Measurements from ENCODE around the gene NELFB. TPM values are rescaled to one million over a fixed set of nuclear protein-coding genes. Genes with fewer than 3 reads are reported as not detected.

The NELFB gene
- total RNA-seq, 1 experiment from 2014 or later = 41.9 TPM

GRCh38 chr9:137319739-137320551, 64.8 kb downstream of the NELFB start:
- H3K27ac ChIP-seq = no peak overlapping the region
- no peaks in the 10 kb centered on the region for H3K9me3 ChIP-seq (replicated peaks)
- no peak overlapping the region for H3K4me3 ChIP-seq
- H3K36me3 ChIP-seq = no peaks in the 10 kb centered on the region
- H3K4me1 ChIP-seq (replicated peaks) = peaks cover 7% of the 10 kb centered on the region
- DNase-seq (ENCODE audit: low read depth in 1 of 2, low spot score in 2 of 2) = no peak
- H3K27me3 ChIP-seq (replicated peaks) = no peaks in the 10 kb centered on the region

DNA sequence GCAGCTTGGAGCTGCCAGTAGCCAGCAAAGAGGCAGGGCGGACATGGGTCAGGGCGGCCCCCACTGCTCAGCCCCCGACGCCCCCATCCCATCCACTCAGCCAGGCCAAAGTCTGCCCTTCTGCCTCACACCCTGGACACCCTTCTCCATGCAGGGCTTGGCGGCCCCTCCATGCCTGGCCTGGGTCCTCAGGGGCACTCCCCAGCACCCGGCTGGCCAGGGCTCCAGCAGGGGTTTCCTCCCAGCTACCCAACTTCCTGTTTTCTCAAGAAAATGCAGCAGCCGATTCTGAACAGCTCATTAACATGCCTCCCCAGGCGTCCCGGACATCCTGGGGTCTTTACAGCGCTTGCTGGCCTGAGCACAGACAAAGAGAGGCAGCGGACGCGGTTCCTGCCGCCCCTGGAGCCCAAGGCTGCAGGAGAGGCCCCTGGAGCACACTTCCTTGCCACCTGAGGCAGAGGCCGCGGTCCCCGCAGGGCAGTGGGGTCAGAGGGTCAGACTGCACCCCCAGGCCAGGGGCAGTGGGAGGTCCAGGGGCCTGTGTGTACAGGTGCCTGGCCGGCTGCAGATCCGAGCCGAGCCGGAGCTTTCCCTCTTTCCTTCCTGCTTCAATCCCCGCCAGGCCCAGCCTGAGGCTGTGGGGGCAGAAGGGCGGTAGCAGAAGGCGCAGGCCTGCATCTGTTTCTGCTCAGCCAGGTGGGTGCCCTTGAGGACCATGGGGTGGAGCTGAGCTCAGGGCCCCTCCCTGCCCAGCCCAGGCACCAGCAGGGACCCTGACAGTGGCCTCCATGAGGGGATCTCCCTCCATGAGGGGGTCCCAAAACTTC, 65.6 kb downstream of the NELFB start:
- no peaks in the 10 kb centered on the region for H3K9me3 ChIP-seq (replicated peaks)
- DNase-seq (ENCODE audit: low read depth in 1 of 2, low spot score in 2 of 2) = no peak
- H3K27ac ChIP-seq = no peak overlapping the region

DNA sequence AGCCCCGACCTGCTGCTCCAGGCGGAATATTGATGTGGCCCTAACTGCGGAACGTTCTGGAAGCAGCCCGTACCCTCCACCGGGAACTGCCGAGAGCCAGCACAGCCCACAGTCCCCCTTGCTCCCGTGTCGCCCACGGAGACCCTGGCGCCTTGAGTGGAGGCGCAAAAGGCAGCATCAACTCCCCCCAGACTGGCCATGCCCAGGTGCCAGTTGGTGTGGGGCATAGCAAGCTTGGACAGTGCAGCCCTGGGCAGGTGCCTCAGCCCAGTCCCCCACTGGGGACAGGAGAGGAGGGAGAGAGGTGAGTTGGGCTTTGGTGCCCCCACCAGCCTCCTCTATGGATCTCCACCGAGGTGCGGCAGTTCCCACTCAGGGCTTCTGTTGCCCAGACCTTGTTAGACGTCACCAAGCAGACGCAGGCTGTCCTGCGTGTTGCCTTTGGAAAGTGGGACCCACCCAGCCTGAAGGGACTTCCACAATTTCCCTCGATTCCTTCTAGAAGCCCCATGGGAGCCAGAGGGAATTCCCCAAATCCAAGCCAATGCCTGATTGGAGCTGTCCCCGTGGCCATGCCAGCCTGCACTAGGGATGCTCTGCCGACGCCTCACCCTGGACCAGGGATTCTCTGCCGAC, 66.7 kb downstream of the NELFB start:
- peak in 1 of 2 experiments; percentile 34 for DNase-seq (ENCODE audit: low read depth in 1 of 2, low spot score in 2 of 2)
- Histone ChIP-seq H3K9me3 (replicated peaks) (no peaks in the 10 kb centered on the region), H3K36me3 (no peaks in the 10 kb centered on the region), H3K4me1 (replicated peaks) (no peaks in the 10 kb centered on the region), H3K4me3 (no peak overlapping the region), H3K27me3 (replicated peaks) (no peaks in the 10 kb centered on the region), H3K27ac (no peak overlapping the region)

More for the DNA sequence above, 65.6 kb downstream of the NELFB start:
- no peaks in the 10 kb centered on the region for H3K36me3 ChIP-seq
- H3K27me3 ChIP-seq (replicated peaks) = no peaks in the 10 kb centered on the region
- no peak overlapping the region for H3K4me3 ChIP-seq
- H3K4me1 ChIP-seq (replicated peaks) = peaks cover 7% of the 10 kb centered on the region

Other genes with a start within 250 kb of the NELFB start
- gene ABCA2, start 227.1 kb upstream of the NELFB start, total RNA-seq (2014; rRNA removed; shearing (Covaris generic)) = 0.81 and 1.3 TPM in 2 replicates
- gene FUT7, start 223.2 kb upstream of the NELFB start, total RNA-seq (2014; rRNA removed; shearing (Covaris generic)) = not detected in 2 replicates
- gene NPDC1, start 209.2 kb upstream of the NELFB start, total RNA-seq (2014; rRNA removed; shearing (Covaris generic)) = not detected in 2 replicates
- not detected in 2 replicates for gene ENTPD2, start 201.3 kb upstream of the NELFB start, total RNA-seq (2014; rRNA removed; shearing (Covaris generic))
- 21.5 and 24.9 TPM in 2 replicates for gene SAPCD2, start 184.8 kb upstream of the NELFB start, total RNA-seq (2014; rRNA removed; shearing (Covaris generic))
- gene UAP1L1, start 177.8 kb upstream of the NELFB start, total RNA-seq (2014; rRNA removed; shearing (Covaris generic)) = 3.4 and 5.6 TPM in 2 replicates
- 51.8 and 64.4 TPM in 2 replicates for gene MAN1B1, start 168.3 kb upstream of the NELFB start, total RNA-seq (2014; rRNA removed; shearing (Covaris generic))
- 5.1 and 6.4 TPM in 2 replicates for gene DPP7, start 140.6 kb upstream of the NELFB start, total RNA-seq (2014; rRNA removed; shearing (Covaris generic))
- gene GRIN1, start 116.2 kb upstream of the NELFB start, total RNA-seq (2014; rRNA removed; shearing (Covaris generic)) = not detected in 2 replicates
- not detected in 2 replicates for gene LRRC26, start 85.3 kb upstream of the NELFB start, total RNA-seq (2014; rRNA removed; shearing (Covaris generic))
- not detected in 2 replicates for gene TMEM210, start 83.3 kb upstream of the NELFB start, total RNA-seq (2014; rRNA removed; shearing (Covaris generic))
- gene ANAPC2, start 66.8 kb upstream of the NELFB start, total RNA-seq (2014; rRNA removed; shearing (Covaris generic)) = 11.7 and 13.7 TPM in 2 replicates
- gene SSNA1, start 66.7 kb upstream of the NELFB start, total RNA-seq (2014; rRNA removed; shearing (Covaris generic)) = 94.2 and 177 TPM in 2 replicates
- 6.0 and 6.1 TPM in 2 replicates for gene TPRN, start 54.6 kb upstream of the NELFB start, total RNA-seq (2014; rRNA removed; shearing (Covaris generic))
- gene TMEM203, start 49.7 kb upstream of the NELFB start, total RNA-seq (2014; rRNA removed; shearing (Covaris generic)) = 44.5 and 51.3 TPM in 2 replicates
- gene NDOR1, start 49.6 kb upstream of the NELFB start, total RNA-seq (2014; rRNA removed; shearing (Covaris generic)) = 5.2 and 6.5 TPM in 2 replicates
- gene RNF208, start 33.1 kb upstream of the NELFB start, total RNA-seq (2014; rRNA removed; shearing (Covaris generic)) = not detected in 2 replicates
- 0.24 TPM in 1 of 2 replicates, not detected in the other for gene CYSRT1, start 30.2 kb upstream of the NELFB start, total RNA-seq (2014; rRNA removed; shearing (Covaris generic))
- gene RNF224, start 27.8 kb upstream of the NELFB start, total RNA-seq (2014; rRNA removed; shearing (Covaris generic)) = not detected in 2 replicates
- gene SLC34A3, start 24.4 kb upstream of the NELFB start, total RNA-seq (2014; rRNA removed; shearing (Covaris generic)) = not detected in 2 replicates
- gene TUBB4B, start 14.0 kb upstream of the NELFB start, total RNA-seq (2014; rRNA removed; shearing (Covaris generic)) = 229 and 232 TPM in 2 replicates
- gene STPG3, start 4.0 kb upstream of the NELFB start, total RNA-seq (2014; rRNA removed; shearing (Covaris generic)) = not detected in 2 replicates
- gene TOR4A, start 22.4 kb downstream of the NELFB start, total RNA-seq (2014; rRNA removed; shearing (Covaris generic)) = 9.7 and 10.9 TPM in 2 replicates
- gene NRARP, start 46.9 kb downstream of the NELFB start, total RNA-seq (2014; rRNA removed; shearing (Covaris generic)) = 0.97 and 1.2 TPM in 2 replicates
- gene EXD3, start 167.8 kb downstream of the NELFB start, total RNA-seq (2014; rRNA removed; shearing (Covaris generic)) = 1.8 and 4.0 TPM in 2 replicates
- not detected in 2 replicates for gene NOXA1, start 168.1 kb downstream of the NELFB start, total RNA-seq (2014; rRNA removed; shearing (Covaris generic))
- gene ENTPD8, start 186.0 kb downstream of the NELFB start, total RNA-seq (2014; rRNA removed; shearing (Covaris generic)) = not detected in 2 replicates
- 11.6 and 17.9 TPM in 2 replicates for gene NSMF, start 204.0 kb downstream of the NELFB start, total RNA-seq (2014; rRNA removed; shearing (Covaris generic))

Measured in SJSA1 (cell line).